GM19351 (cell line): ENCODE results near the gene ITGAX.

Experiments used
- ATAC-seq: cut with Tn5 transposase; IDR thresholded peaks from one replicate; pipeline ENCODE4 v1.9.1; 2021; ENCODE audit warnings: mild to moderate bottlenecking, moderate library complexity; ENCODE audit not compliant: unreplicated experiment

ITGAX gene

GRCh38 chr16:31430380-31431052, 75.5 kb downstream of the ITGAX start:
- no peak for ATAC-seq
